Stimulated activated CD8-positive, alpha-beta memory T cell treated with anti-CD3 and anti-CD28 coated beads, Interleukin-7, amount 100 ng/mL, for 24 hours (primary cell): ENCODE results near the gene DNAL1.

Experiments
- DNase-seq: peaks from one replicate; pipeline ENCODE4 v3.0.0-alpha.2; 2020; ENCODE audit warnings: low read depth

DNAL1 gene

GRCh38 chr14:73724696-73725095, 79.9 kb downstream of the DNAL1 start:
- no peak for DNase-seq

- no peak for DNase-seq
Observed at GRCh38 chr14:73725116-73726024, 80.6 kb downstream of the DNAL1 start.

- DNase-seq = no peak
Observed at GRCh38 chr14:73726025-73726961, 81.5 kb downstream of the DNAL1 start.

GRCh38 chr14:73727166-73727565, 82.4 kb downstream of the DNAL1 start:
- no peak for DNase-seq

GRCh38 chr14:73728717-73729330, 84.0 kb downstream of the DNAL1 start:
- DNase-seq = peak; percentile 79

- no peak for DNase-seq
Observed at GRCh38 chr14:73729556-73730265, 84.9 kb downstream of the DNAL1 start.

GRCh38 chr14:73731111-73731510, 86.3 kb downstream of the DNAL1 start:
- DNase-seq = no peak

- no peak for DNase-seq
Observed at GRCh38 chr14:73732006-73732405, 87.2 kb downstream of the DNAL1 start.

GRCh38 chr14:73736842-73737241, 92.1 kb downstream of the DNAL1 start:
- no peak for DNase-seq

- no peak for DNase-seq
Observed at GRCh38 chr14:73738518-73739173, 93.9 kb downstream of the DNAL1 start.

- no peak for DNase-seq
Observed at GRCh38 chr14:73739174-73739898, 94.5 kb downstream of the DNAL1 start.

- DNase-seq = no peak
Observed at GRCh38 chr14:73739899-73740617, 95.3 kb downstream of the DNAL1 start.

- DNase-seq = no peak
Observed at GRCh38 chr14:73740618-73741326, 96.0 kb downstream of the DNAL1 start.

- no peak for DNase-seq
Observed at GRCh38 chr14:73741386-73741875, 96.6 kb downstream of the DNAL1 start.

GRCh38 chr14:73741876-73742519, 97.2 kb downstream of the DNAL1 start:
- no peak for DNase-seq

- DNase-seq = no peak
Observed at GRCh38 chr14:73742520-73743238, 97.9 kb downstream of the DNAL1 start.

- no peak for DNase-seq
Observed at GRCh38 chr14:73743431-73743931, 98.7 kb downstream of the DNAL1 start.
